CD1c-positive myeloid dendritic cell (primary cell): Measurements from ENCODE around the gene ABHD12B.
A peak's percentile ranks its signal among the peaks of the same experiment; 100 is the strongest.
"Not testable (repeated sequence)": the region's sequence is repeated elsewhere in the genome, so short reads cannot be mapped to it uniquely, and the experiment has no call there.

Experiments used
- DNase-seq: peaks from one replicate; pipeline ENCODE4 v3.0.0-alpha.2; 2016; ENCODE audit errors: extremely low spot score

Gene ABHD12B

DNA sequence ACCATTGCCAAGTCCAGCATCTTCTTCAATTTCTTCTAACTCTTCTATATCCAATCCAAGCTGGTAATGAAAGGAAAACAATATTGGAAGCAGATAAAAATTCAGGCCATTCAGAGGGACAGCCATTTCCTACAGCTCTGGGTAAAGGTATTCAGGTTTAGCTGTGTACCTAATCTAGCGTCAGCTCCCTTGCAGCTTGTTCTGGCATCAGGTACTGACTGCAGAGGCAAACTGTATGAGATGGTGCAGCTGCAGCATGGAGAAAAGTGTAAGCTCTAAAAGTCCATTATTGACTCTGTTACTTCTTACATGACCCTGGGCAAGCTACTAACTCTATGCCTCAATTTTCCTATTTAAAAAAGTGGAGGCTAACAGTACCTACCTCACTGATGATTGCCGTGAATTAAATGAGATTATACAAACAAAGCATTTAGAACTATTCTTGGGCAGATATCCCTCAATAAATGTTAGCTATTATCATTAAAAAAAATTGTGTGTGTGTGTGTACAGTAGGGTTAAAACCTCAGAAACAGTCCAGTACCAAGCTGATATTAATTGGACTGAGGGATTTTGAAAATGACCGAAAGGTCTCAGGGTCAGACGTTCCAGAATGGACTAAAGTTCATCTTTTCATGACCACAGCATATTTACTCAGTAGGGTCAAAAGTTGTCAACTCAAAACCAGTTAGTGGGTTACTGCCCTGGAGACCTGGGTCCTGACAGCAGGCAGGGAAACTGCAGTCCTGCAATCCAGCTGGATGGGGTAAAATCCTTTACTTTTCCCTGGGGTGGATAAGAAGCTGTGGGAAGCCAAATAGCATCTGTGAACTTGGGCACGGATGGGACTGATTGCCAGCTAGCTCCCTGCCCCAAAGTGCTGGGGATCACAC, 63.5 kb downstream of the ABHD12B start:
- no peak for DNase-seq

DNA sequence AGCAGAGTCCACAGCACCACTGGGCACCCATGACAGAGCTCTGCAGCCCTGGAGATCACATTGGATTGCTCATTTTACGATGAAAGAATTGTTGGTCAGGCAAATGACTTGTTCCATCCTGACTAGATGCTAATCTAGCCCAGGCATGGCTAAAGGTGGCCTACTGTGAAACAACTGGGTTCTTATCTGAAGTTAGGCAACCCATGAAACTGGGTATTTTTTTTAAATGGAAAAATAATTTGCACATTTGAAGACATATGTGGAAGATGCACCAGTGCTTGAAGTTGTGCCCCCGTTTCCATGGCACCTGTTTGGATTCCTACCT, 64.1 kb downstream of the ABHD12B start:
- no peak for DNase-seq

- no peak for DNase-seq
These were observed 65.0 kb downstream of the ABHD12B start for GRCh38 chr14:50936882-50937281.

DNA sequence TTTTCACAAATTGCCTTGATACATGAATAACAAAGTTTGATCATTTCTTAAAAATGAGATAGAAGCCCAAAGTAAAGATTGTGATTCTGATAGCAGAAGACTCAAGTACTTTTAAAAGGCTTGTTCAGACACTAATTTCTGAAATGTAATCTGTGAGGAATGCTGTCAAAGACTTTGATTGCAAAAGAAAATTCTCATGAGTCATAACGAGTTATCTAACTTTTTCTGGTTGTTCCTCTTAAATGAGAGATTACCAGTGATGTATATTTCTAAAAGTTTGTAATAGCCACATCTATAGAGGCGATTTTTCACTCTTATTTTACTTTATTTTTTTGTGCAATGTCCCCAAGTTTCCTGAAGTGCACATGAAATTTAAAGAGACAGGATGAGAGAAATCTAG, 65.5 kb downstream of the ABHD12B start:
- DNase-seq = peak; percentile 81

DNA sequence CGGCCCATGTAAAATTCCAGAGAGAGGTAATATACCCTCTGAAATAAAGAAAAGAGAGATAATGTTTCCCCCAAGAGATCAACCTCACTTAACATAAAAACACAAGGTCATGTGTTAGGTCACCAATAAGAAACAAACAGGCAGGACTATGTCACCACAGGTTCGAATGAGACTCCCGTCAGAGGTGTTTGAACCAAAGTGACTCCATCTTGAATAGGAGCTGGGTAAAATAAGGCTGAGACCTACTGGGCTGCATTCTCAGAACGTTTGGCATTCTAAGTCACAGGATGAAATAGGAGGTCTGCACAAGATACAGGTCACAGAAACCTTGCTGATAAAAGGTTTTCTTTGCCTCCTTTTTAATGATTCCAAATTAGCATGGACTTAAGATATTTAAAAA, 65.9 kb downstream of the ABHD12B start:
- DNase-seq = no peak

DNA sequence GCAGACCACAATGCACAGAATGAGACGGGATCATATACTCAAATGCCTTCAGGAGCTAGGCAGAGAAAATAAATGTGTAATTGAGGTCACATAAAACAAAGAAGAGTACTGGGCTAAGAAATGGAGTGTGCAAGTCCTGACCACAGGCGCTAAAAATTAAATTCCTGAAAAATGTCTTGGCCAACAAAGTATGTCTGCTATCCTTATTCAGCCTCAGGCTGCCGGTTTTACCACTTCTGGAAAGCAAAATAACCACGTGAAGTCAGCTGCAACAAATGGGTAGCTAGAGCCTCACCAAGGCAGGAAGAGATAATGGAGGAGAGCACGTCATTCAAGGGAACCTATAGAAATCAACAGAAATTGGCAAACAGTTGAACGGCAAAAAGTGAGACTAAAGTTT, 69.3 kb downstream of the ABHD12B start:
- no peak for DNase-seq

- not testable (repeated sequence) for DNase-seq
These were observed 69.8 kb downstream of the ABHD12B start for GRCh38 chr14:50941638-50942037.

DNA sequence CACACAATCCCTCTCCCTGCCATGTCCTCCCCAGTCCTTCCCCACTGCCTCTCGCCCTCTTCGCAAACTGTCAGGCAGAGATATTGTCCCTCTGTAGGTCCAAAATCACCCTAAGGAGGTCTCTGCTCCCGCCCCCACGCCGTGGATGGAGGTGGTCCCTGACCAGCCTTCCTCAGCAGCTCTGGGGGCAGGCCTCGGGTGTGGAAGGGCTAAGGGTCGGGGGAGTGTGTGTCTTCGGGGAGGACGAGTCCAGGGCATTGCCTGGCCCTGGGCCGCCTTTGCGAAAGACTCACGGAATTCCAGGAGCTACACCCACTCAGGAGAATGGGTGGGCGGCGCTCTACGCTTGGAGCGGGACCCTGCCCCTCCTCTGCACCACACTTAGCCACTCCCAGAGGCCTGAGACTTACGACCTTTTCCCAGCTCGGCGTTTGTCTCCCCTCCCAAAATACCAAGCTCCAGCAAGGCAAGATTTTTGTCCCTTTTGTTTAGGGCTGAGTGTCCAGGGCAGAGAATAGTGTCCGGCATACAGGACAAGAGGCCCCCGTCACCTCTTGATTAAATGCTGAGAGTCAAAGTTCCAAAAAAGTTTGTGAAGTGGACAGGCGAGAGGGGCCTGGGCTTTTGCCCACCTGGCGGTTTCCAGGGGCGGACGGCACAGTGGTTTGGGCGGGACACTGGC, 71.5 kb downstream of the ABHD12B start:
- peak; percentile 9 for DNase-seq

GRCh38 chr14:50943943-50944646, 72.2 kb downstream of the ABHD12B start, which contains the start of gene PYGL:
PYGL (minus strand) TSS chr14:50944483; CDS start chr14:50944403, 80 bp downstream.
- peak; percentile 88 for DNase-seq

- DNase-seq = no peak
These were observed 73.0 kb downstream of the ABHD12B start for GRCh38 chr14:50944647-50945413.

- no peak for DNase-seq
These were observed 74.5 kb downstream of the ABHD12B start for GRCh38 chr14:50946234-50946935.

DNA sequence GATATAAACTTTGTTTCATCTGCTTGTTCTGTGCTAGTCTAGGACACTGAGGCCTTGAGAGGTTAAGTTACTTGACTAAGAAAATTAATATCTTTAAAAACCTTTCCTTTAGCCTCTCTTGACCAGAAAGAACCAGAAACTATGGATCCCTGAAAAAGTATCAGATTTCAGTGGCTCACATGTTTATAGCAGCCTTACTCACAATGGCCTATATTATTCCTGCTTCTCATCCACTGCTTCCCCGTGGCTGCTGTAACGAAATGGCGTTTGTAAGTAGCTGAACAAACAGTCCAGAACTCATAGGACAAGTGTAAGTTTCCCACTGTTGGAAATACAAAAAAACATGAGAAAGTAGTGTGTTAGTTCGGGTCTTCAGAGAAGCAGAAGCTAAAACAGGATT, 75.6 kb downstream of the ABHD12B start:
- no peak for DNase-seq

- no peak for DNase-seq
These were observed 76.4 kb downstream of the ABHD12B start for GRCh38 chr14:50948205-50948604.

DNA sequence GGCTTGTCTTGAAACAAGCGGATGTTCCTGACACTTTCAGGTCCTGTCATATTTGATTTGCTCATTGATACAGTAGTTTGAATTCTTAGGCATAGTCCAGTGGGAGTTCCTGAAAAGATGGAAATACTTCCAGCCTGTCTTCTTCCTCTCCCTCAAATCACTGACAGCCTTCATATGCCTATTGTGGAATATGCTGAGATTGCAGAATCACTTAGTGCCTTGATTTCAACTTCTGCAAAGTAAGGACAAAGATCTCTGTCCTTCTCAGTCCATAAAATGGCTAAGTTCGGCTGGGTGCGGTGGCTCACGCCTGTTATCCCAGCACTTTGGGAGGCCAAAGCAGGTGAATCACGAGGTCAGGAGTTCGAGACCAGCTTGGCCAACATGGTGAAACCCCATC, 79.2 kb downstream of the ABHD12B start:
- no peak for DNase-seq

- peak; percentile 15 for DNase-seq
These were observed 81.6 kb downstream of the ABHD12B start for GRCh38 chr14:50953502-50953901.
